GM21737 (cell line): ENCODE measurements around the gene CD180.

ENCODE experiments used
- ATAC-seq: cut with Tn5 transposase; IDR thresholded peaks from one replicate; pipeline ENCODE4 v1.9.1; 2021; ENCODE audit warnings: mild to moderate bottlenecking, moderate library complexity; ENCODE audit not compliant: unreplicated experiment

The CD180 gene

DNA sequence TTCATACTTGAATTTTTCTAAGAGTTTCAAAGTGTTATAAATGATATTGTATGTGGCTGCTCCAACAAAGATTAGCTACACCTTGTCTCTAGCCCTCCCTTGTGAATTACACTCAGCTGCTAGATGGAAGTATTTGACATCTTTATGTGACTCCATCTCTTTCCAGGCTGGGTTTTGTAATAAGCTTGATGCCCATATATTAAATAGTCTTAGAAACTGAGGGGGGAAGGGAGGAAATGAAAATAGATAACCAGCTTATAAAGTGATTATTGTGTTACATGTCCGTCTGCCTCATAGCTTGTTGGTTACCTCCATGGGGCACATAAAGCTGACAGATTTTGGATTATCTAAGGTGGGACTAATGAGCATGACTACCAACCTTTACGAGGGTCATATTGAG, 63.4 kb downstream of the CD180 start:
- no peak for ATAC-seq

DNA sequence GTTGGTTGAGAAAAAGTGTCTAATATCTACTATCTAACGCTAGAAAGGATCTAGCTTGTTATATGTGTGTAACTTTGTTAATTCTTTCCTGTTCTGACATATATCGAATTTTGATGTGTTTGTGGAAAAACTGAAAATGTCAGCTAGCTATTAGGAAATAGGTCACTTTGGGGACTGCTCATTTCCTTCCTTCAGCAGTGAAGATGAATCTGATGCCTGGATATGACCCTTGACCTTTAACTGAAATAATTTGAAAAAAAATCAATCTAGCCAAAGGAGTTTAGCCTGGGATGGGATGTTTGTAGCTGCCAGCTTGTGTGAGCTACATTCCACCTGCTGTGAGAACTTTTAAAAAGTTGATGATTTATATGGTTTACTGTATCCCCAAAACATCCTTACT, 66.8 kb downstream of the CD180 start:
- no peak for ATAC-seq
